Calu3 (cell line): ENCODE data around the gene KRT72. TPM values are rescaled to one million over a fixed set of nuclear protein-coding genes. Genes with fewer than 3 reads are reported as not detected.

Source experiments
- BruUV-seq: library from RNA; stranded (reverse); fragments of 400-500 nt; replicated peaks from 2 replicates; lab custom pipeline; 2021; lab: Mats Ljungman, UMichigan
- CTCF ChIA-PET: fragments of 300-600 bp; sonication (Branson Sonifier 250); formaldehyde crosslinking; loops from one replicate; lab custom pipeline; 2022; ENCODE audit warnings: antibody characterized with exemption; lab: Charles Lee
- DNase-seq: peaks from one replicate; pipeline ENCODE4 v3.0.0; 2022
- H3K27ac Mint-ChIP-seq: one replicate; pipeline ENCODE4 v1.8.0; 2022; ENCODE audit warnings: mixed read lengths; ENCODE audit not compliant: unreplicated experiment
- H3K27me3 Mint-ChIP-seq: one replicate; pipeline ENCODE4 v1.8.0; 2022; ENCODE audit warnings: mixed read lengths; ENCODE audit not compliant: unreplicated experiment
- H3K36me3 Mint-ChIP-seq: one replicate; pipeline ENCODE4 v1.8.0; 2022; ENCODE audit warnings: mild to moderate bottlenecking, moderate library complexity, mixed read lengths; ENCODE audit not compliant: insufficient read depth, unreplicated experiment
- H3K4me1 Mint-ChIP-seq: one replicate; pipeline ENCODE4 v1.8.0; 2022; ENCODE audit warnings: mild to moderate bottlenecking, low read depth, mixed read lengths; ENCODE audit not compliant: unreplicated experiment
- H3K4me3 Mint-ChIP-seq: one replicate; pipeline ENCODE4 v1.8.0; 2022; ENCODE audit warnings: mild to moderate bottlenecking, low read depth, moderate library complexity, mixed read lengths; ENCODE audit not compliant: unreplicated experiment
- H3K9me3 Mint-ChIP-seq: one replicate; pipeline ENCODE4 v1.8.0; 2022; ENCODE audit warnings: low read depth, mixed read lengths; ENCODE audit not compliant: unreplicated experiment
- intact Hi-C: fragments of 100-400 bp; cut with micrococcal nuclease; formaldehyde crosslinking; loops from one replicate; pipeline ENCODE4 v1.10.0; 2022; ENCODE audit not compliant: unreplicated experiment
- total RNA-seq: library from RNA; stranded (reverse); gene quantifications from 2 replicates; pipeline ENCODE4 v1.2.3, GENCODE V29; 2022
- TF ChIP-seq, protein P1 (sequence below): fragments of 200-600 bp; IDR thresholded peaks from one replicate; pipeline ENCODE4 v1.8.0; 2022; ENCODE audit warnings: antibody characterized with exemption; ENCODE audit not compliant: unreplicated experiment

KRT72 gene
- total RNA-seq, 1 experiment from 2014 or later, result not detected

DNA sequence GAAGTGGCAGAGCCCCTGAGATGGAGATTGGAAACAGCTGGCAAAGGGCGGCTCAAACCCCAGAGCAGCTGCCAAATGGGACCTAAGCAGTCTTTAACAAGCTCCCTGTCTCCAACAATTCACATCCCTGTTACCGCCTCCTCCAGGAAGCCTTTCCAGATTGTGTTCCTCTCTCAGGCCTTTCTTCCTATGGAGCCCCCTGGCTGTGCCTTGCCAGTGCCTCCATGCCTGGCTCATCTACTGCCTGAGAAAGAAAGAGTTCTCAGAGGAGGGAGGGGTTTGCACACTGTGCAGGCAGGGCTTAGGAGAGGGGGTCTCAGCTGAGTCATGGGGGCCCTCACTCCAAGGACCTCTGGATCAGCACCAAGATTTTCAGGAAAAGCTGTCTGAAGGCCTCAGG, 18.8 kb downstream of the KRT72 start:
- H3K27me3 Mint-ChIP-seq, result peaks cover 46% of the 10 kb centered on the region
- no peak overlapping the region for H3K27ac Mint-ChIP-seq
- intact Hi-C loops, result loop anchor here (2.0 to 10.0 kb wide), 3 partner anchors 208 to 438 kb away; no protein-coding TSS in a partner anchor
- no TSS peak for BruUV-seq
- TF ChIP-seq, protein P1, sequence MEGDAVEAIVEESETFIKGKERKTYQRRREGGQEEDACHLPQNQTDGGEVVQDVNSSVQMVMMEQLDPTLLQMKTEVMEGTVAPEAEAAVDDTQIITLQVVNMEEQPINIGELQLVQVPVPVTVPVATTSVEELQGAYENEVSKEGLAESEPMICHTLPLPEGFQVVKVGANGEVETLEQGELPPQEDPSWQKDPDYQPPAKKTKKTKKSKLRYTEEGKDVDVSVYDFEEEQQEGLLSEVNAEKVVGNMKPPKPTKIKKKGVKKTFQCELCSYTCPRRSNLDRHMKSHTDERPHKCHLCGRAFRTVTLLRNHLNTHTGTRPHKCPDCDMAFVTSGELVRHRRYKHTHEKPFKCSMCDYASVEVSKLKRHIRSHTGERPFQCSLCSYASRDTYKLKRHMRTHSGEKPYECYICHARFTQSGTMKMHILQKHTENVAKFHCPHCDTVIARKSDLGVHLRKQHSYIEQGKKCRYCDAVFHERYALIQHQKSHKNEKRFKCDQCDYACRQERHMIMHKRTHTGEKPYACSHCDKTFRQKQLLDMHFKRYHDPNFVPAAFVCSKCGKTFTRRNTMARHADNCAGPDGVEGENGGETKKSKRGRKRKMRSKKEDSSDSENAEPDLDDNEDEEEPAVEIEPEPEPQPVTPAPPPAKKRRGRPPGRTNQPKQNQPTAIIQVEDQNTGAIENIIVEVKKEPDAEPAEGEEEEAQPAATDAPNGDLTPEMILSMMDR, result no peak
- H3K36me3 Mint-ChIP-seq, result no peaks in the 10 kb centered on the region
- no peak overlapping the region for H3K4me3 Mint-ChIP-seq
- CTCF ChIA-PET, result interaction anchor here (0.9 to 1.8 kb wide), 2 partner anchors 51 to 297 kb away, joined by 3 to 11 read pairs; no protein-coding TSS in a partner anchor
- H3K9me3 Mint-ChIP-seq, result no peaks in the 10 kb centered on the region
- no peak for DNase-seq
- peaks cover 10% of the 10 kb centered on the region for H3K4me1 Mint-ChIP-seq

DNA sequence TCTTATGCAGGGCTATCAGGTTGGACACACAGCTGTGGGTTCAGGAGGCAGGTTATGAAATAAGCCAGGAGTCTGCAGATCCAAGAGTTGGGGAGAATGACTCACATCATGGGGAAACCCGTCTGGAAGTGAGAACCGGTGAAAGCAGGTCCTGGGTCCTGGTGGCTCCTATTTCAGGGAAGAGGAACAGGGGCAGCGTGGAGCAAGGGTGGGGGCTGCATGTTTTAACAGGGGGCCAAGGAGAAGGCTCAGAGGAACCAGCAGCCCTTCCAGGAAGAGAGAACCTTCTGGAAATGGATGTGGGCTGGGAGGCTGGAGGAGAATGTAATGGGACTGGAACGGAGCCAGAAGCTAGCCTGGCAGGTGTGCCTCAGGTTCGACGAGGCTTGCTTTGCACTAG, 19.8 kb downstream of the KRT72 start:
- no peaks in the 10 kb centered on the region for H3K9me3 Mint-ChIP-seq
- BruUV-seq, result no TSS peak
- intact Hi-C loops, result loop anchor here (10.0 kb wide), 2 partner anchors 207 to 437 kb away; no protein-coding TSS in a partner anchor
- peaks cover 46% of the 10 kb centered on the region for H3K27me3 Mint-ChIP-seq
- no peak for DNase-seq
- H3K36me3 Mint-ChIP-seq, result no peaks in the 10 kb centered on the region
- TF ChIP-seq, protein P1, result no peak
- H3K4me1 Mint-ChIP-seq, result peaks cover 10% of the 10 kb centered on the region
- no peak overlapping the region for H3K27ac Mint-ChIP-seq
- H3K4me3 Mint-ChIP-seq, result no peak overlapping the region
- CTCF ChIA-PET, result no interaction called here

DNA sequence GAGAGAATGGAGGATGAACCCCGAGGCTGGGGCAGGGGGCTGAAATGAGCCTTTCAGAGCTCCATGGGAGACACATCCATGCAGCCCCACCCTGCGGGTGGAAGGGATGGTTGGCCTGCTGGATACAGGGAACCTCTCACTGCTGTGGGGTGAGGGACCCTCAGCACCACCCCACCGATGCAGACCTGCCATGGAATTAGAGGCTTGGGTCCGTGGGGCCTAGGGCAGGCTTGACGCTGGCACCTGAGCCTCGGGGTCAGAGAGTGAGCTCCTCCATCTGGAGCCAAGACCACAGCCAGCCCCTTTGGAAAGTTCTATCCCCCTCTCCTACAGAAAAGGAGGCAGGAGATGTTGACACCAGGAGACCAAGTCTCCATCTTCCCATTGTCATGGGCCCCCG, 20.2 kb downstream of the KRT72 start:
- H3K4me1 Mint-ChIP-seq, result peaks cover 10% of the 10 kb centered on the region
- DNase-seq, result no peak
- peaks cover 46% of the 10 kb centered on the region for H3K27me3 Mint-ChIP-seq
- no peaks in the 10 kb centered on the region for H3K36me3 Mint-ChIP-seq
- no peaks in the 10 kb centered on the region for H3K9me3 Mint-ChIP-seq
- TF ChIP-seq, protein P1, result no peak
- H3K4me3 Mint-ChIP-seq, result no peak overlapping the region
- no TSS peak for BruUV-seq
- no peak overlapping the region for H3K27ac Mint-ChIP-seq
- CTCF ChIA-PET, result no interaction called here
- intact Hi-C loops, result loop anchor here (10.0 kb wide), 2 partner anchors 206 to 436 kb away; no protein-coding TSS in a partner anchor

DNA sequence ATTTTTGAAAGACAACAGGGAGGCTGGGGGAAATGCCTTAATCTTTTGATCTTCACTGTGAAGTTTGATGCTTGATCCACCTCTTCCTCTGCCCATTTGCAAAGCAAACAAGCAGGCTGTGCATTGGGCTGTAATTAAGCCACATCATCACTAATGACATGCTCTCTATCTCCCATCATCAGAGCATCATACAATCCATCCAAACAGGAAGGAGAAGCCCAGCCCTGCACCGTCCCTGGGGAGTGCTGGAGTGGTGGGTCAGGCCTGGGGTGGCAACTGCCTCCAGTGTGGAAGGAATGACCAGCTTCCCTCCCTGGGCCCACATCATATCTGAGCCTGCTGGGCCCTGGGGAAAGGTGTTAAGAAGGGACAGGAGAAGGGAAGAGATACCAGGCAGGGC, 20.8 kb downstream of the KRT72 start:
- DNase-seq, result no peak
- Mint-ChIP-seq H3K4me1 (peaks cover 10% of the 10 kb centered on the region), H3K27me3 (peaks cover 46% of the 10 kb centered on the region), H3K9me3 (no peaks in the 10 kb centered on the region), H3K36me3 (no peaks in the 10 kb centered on the region), H3K27ac (no peak overlapping the region), H3K4me3 (no peak overlapping the region)
- BruUV-seq, result no TSS peak
- TF ChIP-seq, protein P1, result no peak
- CTCF ChIA-PET, result no interaction called here
- intact Hi-C loops, result loop anchor here (10.0 kb wide), 2 partner anchors 206 to 436 kb away; no protein-coding TSS in a partner anchor
